ENCODE data around the gene IPO5.

DNA sequence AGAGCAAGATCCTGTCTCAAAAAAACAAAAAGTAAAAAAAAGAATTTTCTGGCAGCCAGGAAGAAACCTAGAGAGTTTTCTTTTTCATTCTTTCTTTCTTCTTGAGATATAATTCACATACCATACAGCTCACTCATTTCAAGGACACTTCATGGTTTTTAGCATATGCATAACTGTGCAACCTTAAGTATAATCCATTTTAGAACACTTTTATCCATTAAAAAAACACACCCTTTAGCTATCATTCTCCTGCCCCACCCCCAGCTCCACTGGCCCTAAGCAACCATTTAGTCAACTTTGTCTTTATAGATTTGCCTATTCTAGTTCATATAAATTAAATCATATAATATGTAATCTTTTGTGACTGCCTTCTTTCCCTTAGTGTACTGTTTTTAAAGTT, 8.1 kb upstream of the IPO5 start:
- TF ChIP-seq CTCF (IDR thresholded peaks at IDR 0.05 in 8 of 11, conservative IDR thresholded peaks at IDR 0.05 in 3 of 11) (no peak), POLR2A (IDR thresholded peaks at IDR 0.05) (no peak)
